ENCODE data around the gene CHCHD10. TPM values are rescaled to one million over a fixed set of nuclear protein-coding genes. Genes with fewer than 3 reads are reported as not detected.

Gene CHCHD10
- total and polyA plus RNA-seq, 12 donors: 4.6 to 528 (median 142) TPM

DNA sequence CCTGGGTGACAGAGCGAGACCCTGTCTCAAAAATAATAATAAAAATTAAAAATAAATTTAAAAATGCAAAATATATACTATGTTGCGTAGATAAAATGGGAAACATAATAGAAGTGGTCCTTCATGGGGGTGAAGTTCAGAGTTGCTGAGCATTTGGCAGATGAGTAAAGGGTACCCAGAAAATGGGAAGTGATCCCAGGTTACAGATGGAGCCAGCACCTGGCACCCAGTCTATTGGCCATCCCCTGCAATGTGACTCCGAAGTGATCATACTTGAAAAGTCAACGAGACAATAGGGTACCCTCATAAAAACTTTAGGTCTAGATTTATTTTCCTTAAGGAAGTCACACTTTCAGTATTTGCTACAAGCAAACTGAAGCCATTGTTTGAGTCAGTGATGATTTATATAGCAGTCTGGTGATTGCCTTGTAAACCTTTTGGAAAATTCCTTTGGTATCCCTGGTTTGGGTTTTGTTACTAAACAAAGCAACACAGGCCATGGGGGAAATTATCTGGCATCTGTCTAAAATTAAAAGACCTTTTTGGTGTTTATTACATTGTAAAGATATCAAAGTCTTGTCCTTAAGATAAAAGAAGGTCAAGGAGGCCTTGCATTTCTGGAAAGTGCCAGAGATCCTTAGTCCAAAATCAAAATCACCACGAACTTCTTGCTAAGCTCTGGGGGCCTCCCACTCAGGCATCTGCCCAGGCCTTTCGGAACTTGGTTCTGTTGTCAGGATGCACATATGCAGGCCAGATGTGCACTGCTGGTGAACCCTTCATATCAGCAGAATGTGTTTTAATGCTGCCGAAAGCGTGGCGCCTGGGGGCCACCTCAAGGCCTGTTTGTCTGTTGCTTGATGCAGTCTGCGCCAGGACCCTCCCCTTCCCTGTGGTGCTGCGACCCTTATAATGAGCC is 23.3 kb upstream of the CHCHD10 start:
- no peak overlapping the region for H3K4me3 ChIP-seq
- H3K36me3 ChIP-seq (replicated peaks in 1 of 2): peaks cover 0 to 38% of the 10 kb centered on the region in 2 donors
- peak in 1 of 7 donors; percentile 44 for DNase-seq
- WGBS, 4 donors: 59 to 66% (median 62%) methylated on average over 10 to 11 of the region's 11 CpGs
- intact Hi-C loops (cut with DNase I): no loop called here
- H3K9me3 ChIP-seq (replicated peaks in 1 of 3): no peaks in the 10 kb centered on the region
- no peaks in the 10 kb centered on the region for H3K27me3 ChIP-seq
- H3K4me1 ChIP-seq (replicated peaks in 1 of 2): peaks cover 46 to 55% of the 10 kb centered on the region in 2 donors
- TF ChIP-seq, protein P1, sequence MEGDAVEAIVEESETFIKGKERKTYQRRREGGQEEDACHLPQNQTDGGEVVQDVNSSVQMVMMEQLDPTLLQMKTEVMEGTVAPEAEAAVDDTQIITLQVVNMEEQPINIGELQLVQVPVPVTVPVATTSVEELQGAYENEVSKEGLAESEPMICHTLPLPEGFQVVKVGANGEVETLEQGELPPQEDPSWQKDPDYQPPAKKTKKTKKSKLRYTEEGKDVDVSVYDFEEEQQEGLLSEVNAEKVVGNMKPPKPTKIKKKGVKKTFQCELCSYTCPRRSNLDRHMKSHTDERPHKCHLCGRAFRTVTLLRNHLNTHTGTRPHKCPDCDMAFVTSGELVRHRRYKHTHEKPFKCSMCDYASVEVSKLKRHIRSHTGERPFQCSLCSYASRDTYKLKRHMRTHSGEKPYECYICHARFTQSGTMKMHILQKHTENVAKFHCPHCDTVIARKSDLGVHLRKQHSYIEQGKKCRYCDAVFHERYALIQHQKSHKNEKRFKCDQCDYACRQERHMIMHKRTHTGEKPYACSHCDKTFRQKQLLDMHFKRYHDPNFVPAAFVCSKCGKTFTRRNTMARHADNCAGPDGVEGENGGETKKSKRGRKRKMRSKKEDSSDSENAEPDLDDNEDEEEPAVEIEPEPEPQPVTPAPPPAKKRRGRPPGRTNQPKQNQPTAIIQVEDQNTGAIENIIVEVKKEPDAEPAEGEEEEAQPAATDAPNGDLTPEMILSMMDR (IDR thresholded peaks at IDR 0.05): no peak
- no peak for TF ChIP-seq POLR2A (IDR thresholded peaks at IDR 0.05)
- H3K27ac ChIP-seq: peak overlapping the region in 4 of 5 donors; percentile 7 to 67 (median 54)

DNA sequence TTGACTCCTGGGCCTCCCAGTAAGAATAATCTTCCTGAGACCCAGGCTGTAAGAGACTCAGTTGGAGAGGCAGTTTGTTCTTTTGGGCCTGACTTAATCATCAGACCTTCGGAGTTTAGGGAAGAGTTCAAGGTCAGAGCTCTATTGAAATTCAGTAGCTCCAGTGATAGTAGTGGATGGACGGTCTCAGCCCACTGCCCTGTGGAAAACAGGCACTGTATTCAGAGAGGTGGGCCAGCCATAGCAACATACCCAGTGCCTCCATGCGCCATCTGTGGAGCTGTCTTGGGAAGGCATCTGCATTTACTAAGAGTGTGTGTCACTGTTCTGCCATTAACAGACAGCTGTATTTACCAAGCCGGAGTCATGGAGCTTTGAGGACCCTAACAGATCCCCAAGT is 21.9 kb upstream of the CHCHD10 start:
- Histone ChIP-seq H3K9me3 (replicated peaks in 1 of 3) (no peaks in the 10 kb centered on the region), H3K4me1 (replicated peaks in 1 of 2) (peaks cover 46 to 56% of the 10 kb centered on the region in 2 donors), H3K36me3 (replicated peaks in 1 of 2) (peaks cover 0 to 25% of the 10 kb centered on the region in 2 donors), H3K27ac (peak overlapping the region in 4 of 5 donors; percentile 29 to 56 (median 36)), H3K27me3 (no peaks in the 10 kb centered on the region), H3K4me3 (no peak overlapping the region)
- intact Hi-C loops (cut with DNase I): no loop called here
- 54 to 63% (median 59%) methylated on average over 4 of the region's 4 CpGs for WGBS, 4 donors
- TF ChIP-seq, protein P1 (IDR thresholded peaks at IDR 0.05): no peak
- no peak for TF ChIP-seq POLR2A (IDR thresholded peaks at IDR 0.05)
- no peak for DNase-seq

DNA sequence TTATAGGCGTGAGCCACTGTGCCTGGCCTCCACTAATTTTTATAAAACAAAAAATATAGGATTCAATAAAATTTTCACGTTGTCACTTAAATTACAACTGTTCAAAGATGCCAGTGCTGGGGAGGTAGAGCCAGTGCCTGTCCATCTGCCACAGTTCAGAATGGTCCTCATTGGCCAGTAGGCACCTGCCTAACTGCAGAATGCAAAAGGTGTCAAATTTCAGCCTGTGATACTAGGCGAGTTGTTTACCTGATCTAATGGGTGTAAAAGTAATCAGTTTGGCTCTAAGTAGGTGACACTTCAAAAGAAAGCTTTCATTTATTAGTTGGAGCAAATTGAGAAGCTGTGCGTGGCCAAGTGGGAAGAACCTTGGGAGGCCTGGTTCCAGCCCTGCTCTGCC is 21.3 kb upstream of the CHCHD10 start:
- no peak for DNase-seq
- peak overlapping the region in 4 of 5 donors; percentile 29 to 56 (median 36) for H3K27ac ChIP-seq
- peaks cover 46 to 56% of the 10 kb centered on the region in 2 donors for H3K4me1 ChIP-seq (replicated peaks in 1 of 2)
- H3K36me3 ChIP-seq (replicated peaks in 1 of 2): peaks cover 0 to 20% of the 10 kb centered on the region in 2 donors
- H3K9me3 ChIP-seq (replicated peaks in 1 of 3): no peaks in the 10 kb centered on the region
- no peaks in the 10 kb centered on the region for H3K27me3 ChIP-seq
- intact Hi-C loops (cut with DNase I): no loop called here
- TF ChIP-seq POLR2A (IDR thresholded peaks at IDR 0.05): no peak
- TF ChIP-seq, protein P1 (IDR thresholded peaks at IDR 0.05): no peak
- WGBS, 4 donors: 58 to 68% (median 66%) methylated on average over 4 of the region's 4 CpGs
- H3K4me3 ChIP-seq: no peak overlapping the region

DNA sequence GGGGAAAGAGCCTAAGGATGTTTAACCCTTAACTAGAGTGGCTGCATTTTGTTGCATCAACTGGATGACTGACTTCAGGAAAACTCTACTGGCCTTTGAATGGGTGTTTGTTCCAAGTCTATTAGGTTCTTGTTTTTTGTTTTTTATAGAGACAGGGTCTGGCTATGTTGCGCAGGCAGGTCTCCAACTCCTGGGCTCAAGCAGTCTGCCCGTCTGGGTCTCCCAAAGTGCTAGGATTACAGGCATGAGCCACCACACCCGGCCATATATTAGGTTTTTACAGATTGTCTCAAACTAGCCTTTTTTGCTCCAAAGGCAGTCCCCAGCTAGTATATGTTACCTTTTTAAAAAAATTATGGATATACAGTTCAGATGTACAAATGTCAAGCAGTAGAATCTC is 20.1 kb upstream of the CHCHD10 start:
- peak overlapping the region in 1 of 5 donors; percentile 100 for H3K27ac ChIP-seq
- no peaks in the 10 kb centered on the region for H3K27me3 ChIP-seq
- no peak for TF ChIP-seq POLR2A (IDR thresholded peaks at IDR 0.05)
- TF ChIP-seq, protein P1 (IDR thresholded peaks at IDR 0.05): no peak
- peaks cover 46 to 56% of the 10 kb centered on the region in 2 donors for H3K4me1 ChIP-seq (replicated peaks in 1 of 2)
- peak overlapping the region in 3 of 4 donors; percentile 39 to 76 (median 52) for H3K4me3 ChIP-seq
- no peaks in the 10 kb centered on the region for H3K9me3 ChIP-seq (replicated peaks in 1 of 3)
- WGBS, 4 donors: 62 to 75% (median 63%) methylated on average over 3 of the region's 3 CpGs
- intact Hi-C loops (cut with DNase I): no loop called here
- no peak for DNase-seq
- peaks cover 0 to 9% of the 10 kb centered on the region in 2 donors for H3K36me3 ChIP-seq (replicated peaks in 1 of 2)

Data from adrenal gland (tissue), 12 donors.